Measurements from ENCODE around the gene RABGAP1L. TPM values are rescaled to one million over a fixed set of nuclear protein-coding genes. Genes with fewer than 3 reads are reported as not detected.
"Not testable (repeated sequence)": the region's sequence is repeated elsewhere in the genome, so short reads cannot be mapped to it uniquely, and the experiment has no call there.

Gene RABGAP1L
- total RNA-seq (2014; rRNA removed; shearing (Covaris generic)): 26.2 and 43.9 TPM in 2 replicates

- DNase-seq (ENCODE audit: low spot score): peak; percentile 92
Observed at GRCh38 chr1:174159252-174160108, at the start of gene RABGAP1L. Gene RABGAP1L (plus strand): TSS chr1:174159520.

- DNase-seq (ENCODE audit: low spot score): no peak
Observed at GRCh38 chr1:174110053-174110452, 49.3 kb upstream of the RABGAP1L start.

DNA sequence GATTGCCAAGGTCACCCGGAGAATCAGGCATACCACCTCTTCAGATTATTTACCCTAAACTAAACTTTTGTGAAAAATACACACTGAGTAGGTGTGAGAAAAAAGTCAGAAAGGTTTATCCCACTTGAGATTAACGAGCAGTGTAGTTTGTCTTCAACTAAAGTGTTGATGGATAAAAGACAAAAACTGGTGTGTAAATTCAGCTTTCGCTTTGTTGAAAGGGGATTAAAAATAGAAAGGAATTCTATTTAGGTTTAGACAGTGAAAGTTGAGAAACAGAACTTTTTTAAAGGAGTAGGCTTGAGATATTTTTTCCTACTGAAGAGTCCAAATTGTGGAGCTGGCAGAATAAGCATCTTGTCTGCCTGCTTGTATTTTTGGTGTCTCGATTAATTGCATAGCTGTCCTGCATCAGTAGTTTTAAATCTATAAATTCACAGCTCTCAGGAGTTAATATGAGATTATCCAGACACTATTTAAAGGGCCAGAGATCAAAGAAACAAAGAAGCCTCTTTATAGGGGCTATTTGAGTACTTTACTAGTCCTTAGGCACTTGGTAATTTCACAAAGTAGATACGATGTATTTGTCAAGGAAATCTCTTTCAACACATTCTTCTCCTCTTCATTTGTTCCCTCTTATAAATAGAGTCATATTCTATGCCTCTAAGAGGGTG, 46.7 kb upstream of the RABGAP1L start:
- DNase-seq (ENCODE audit: low spot score): no peak

DNA sequence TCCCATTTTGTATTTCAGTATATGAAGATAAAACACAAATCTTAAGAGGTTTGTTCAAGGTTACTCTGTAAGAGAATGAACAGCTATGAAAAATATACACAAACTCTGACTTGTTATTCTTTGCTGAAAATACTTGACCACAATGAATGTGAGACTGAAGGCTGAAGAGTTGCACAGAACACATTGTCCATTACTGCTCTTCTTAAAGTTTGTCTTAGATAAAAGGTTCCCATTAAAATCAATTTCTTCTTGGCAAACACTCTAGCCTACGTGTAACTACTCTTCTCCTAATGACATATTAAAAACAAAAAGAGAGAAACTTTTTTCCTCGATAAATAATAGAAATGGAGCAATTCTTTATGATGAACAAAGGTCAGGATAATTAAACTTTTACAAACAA, 45.2 kb upstream of the RABGAP1L start:
- no peak for DNase-seq (ENCODE audit: low spot score)

DNA sequence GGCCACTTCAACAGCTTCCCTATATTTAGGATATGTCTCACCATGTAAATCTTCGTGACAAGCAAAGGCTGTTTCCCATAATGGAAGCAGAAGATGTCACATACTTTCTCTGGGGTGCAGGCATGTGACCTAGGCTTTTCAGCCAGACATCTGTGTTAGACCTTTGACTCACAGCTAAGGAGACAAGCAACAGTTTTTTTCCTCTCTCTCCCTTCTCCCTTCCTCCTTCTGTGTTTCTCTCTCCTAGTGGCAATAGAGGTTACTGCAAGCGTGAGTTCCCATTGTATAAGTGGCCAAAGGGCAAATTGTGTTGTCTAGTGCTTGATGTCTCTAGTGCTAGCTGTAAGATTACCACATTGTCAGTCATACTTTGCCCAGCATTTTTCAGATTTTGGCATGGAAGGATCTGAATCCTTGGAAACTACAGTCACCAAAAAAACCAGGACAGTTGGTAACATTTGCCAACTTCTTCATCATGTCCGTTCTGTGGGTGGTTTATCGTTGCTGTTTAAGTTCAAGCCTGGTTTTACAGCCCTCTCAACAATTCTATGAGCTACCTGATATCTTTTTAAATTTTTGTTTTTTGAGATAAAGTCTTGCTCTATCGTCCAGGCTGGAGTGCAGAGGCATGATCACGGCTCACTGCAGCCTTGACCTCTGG, 44.4 kb upstream of the RABGAP1L start:
- DNase-seq (ENCODE audit: low spot score): peak; percentile 72

- DNase-seq (ENCODE audit: low spot score): no peak
Observed at GRCh38 chr1:174116042-174116441, 43.3 kb upstream of the RABGAP1L start.

DNA sequence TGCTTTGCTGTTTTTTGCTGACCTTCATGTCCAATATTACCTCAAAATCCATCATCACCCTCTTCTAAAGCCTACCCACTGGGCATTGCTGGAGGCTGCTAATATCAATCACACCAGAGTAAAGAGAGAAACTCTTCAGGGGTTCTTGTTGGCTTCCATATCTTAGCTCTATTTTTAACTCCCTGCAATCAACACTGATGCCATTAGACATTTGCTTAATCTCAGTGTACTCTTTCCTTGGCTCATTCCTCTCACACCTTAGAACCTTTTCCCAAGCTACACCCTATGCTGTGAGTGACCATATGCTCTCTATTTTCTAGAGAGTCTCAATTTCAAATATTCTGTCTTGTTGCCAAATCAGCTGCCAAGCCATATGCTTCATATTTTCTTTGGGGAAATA, 40.6 kb upstream of the RABGAP1L start:
- no peak for DNase-seq (ENCODE audit: low spot score)

- not testable (repeated sequence) for DNase-seq (ENCODE audit: low spot score)
Observed at GRCh38 chr1:174122318-174122717, 37.0 kb upstream of the RABGAP1L start.

GRCh38 chr1:174123843-174124242, 35.5 kb upstream of the RABGAP1L start:
- no peak for DNase-seq (ENCODE audit: low spot score)

GRCh38 chr1:174127176-174127575, 32.1 kb upstream of the RABGAP1L start:
- DNase-seq (ENCODE audit: low spot score): not testable (repeated sequence)

- DNase-seq (ENCODE audit: low spot score): no peak
Observed at GRCh38 chr1:174131032-174131638, 28.2 kb upstream of the RABGAP1L start.

DNA sequence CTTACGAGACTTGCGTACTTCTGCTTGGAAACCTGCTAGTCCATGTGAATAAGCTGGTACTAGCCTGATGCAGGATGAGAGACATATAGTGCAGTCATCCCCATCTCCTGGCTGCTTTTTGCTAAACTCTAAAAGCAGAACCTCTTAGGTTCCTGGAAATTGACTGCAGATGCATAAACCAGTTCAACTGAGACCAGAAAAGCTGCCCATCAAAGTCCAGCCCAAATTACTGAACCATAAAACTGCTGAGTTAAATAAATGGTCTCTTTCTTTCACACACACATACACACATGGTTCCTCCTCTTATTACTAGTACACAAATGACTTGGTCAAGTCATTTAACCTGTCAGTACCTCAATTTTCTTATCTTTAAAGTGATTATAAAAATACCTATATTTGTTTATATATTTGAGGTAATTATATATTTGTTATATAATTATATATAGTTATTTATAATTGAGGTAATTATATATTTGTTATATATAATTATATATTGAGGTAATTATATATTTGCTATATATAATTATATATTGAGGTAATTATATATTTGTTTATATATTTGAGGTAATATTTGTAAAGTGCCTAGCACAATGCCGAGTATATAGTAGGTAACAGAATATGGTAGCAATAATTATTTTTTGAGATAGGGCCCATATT, 25.2 kb upstream of the RABGAP1L start:
- DNase-seq (ENCODE audit: low spot score): no peak

- DNase-seq (ENCODE audit: low spot score): no peak
Observed at GRCh38 chr1:174135211-174135610, 24.1 kb upstream of the RABGAP1L start.

- DNase-seq (ENCODE audit: low spot score): no peak
Observed at GRCh38 chr1:174136714-174137113, 22.6 kb upstream of the RABGAP1L start.

GRCh38 chr1:174142836-174143235, 16.5 kb upstream of the RABGAP1L start:
- no peak for DNase-seq (ENCODE audit: low spot score)

GRCh38 chr1:174143727-174144396, 15.5 kb upstream of the RABGAP1L start:
- DNase-seq (ENCODE audit: low spot score): peak; percentile 22

DNA sequence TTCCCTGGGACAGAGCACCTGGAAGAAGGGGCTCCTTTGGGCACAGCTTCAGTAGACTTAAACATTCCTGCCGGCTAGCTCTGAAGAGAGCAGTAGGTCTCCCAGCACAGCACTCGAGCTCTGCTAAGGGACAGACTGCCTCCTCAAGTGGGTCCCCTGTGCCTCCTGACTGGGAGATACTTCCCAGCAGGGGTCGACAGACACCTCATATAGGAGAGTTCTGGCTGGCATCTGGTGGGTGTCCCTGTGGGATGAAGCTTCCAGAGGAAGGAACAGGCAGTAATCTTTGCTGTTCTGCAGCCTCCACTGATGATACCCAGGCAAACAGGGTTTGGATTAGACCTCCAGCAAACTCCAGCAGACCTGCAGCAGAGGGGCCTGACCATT, 14.9 kb upstream of the RABGAP1L start:
- DNase-seq (ENCODE audit: low spot score): not testable (repeated sequence)

GRCh38 chr1:174149216-174149615, 10.1 kb upstream of the RABGAP1L start:
- DNase-seq (ENCODE audit: low spot score): no peak

- DNase-seq (ENCODE audit: low spot score): no peak
Observed at GRCh38 chr1:174150499-174150898, 8.8 kb upstream of the RABGAP1L start.

GRCh38 chr1:174152427-174152826, 6.9 kb upstream of the RABGAP1L start:
- DNase-seq (ENCODE audit: low spot score): no peak
